Esophagus muscularis mucosa (tissue), 4 donors: Measurements from ENCODE around the gene NUFIP1. TPM values are rescaled to one million over a fixed set of nuclear protein-coding genes. Genes with fewer than 3 reads are reported as not detected.
A peak's percentile ranks its signal among the peaks of the same experiment; 100 is the strongest.

Source experiments
- DNase-seq: peaks from one replicate; pipeline ENCODE4 v3.0.0-alpha.2; 2017; ENCODE audit errors: extremely low spot score
- H3K27ac ChIP-seq, 4 donors: fragments of 200-600 bp; sonication (generic); replicated peaks in 1 of 4; 1 replicate in 3 of 4; 2 replicates in 1 of 4; pipeline ENCODE4 v1.5.1; 2016 to 2019; ENCODE audit warnings: mild to moderate bottlenecking in 1 of 4
- H3K27me3 ChIP-seq, 4 donors: fragments of 200-600 bp; sonication (generic); one replicate each; pipeline versions ENCODE4 v1.5.1 to v1.6.0; 2016 to 2019
- H3K36me3 ChIP-seq, 4 donors: fragments of 200-600 bp; sonication (generic); one replicate each; pipeline ENCODE4 v1.5.1; 2016 to 2019
- H3K4me1 ChIP-seq, 4 donors: fragments of 200-600 bp; sonication (generic); one replicate each; pipeline ENCODE4 v1.5.1; 2016 to 2019
- H3K4me3 ChIP-seq, 4 donors: fragments of 200-600 bp; sonication (generic); 1 replicate in 2 of 4; 2 replicates in 2 of 4; pipeline ENCODE4 v1.5.1; 2016 to 2019; ENCODE audit warnings: mild to moderate bottlenecking in 4 of 4, moderate library complexity in 1 of 4
- H3K9me3 ChIP-seq, 4 donors: fragments of 200-600 bp; sonication (generic); 1 replicate in 3 of 4; 2 replicates in 1 of 4; pipeline ENCODE4 v1.5.1; 2016 to 2019
- EP300 ChIP-seq: sonication (generic); formaldehyde crosslinking; IDR thresholded peaks from one replicate; pipeline ENCODE4 v1.6.1; 2017; ENCODE audit warnings: antibody characterized with exemption
- POLR2A ChIP-seq: fragments of 450-650 bp; IDR thresholded peaks from one replicate; pipeline ENCODE4 v1.6.1; 2017; ENCODE audit warnings: antibody characterized with exemption, moderate library complexity, mild to moderate bottlenecking, low read depth
- POLR2AphosphoS5 ChIP-seq, 2 donors: sonication (generic); formaldehyde crosslinking; IDR thresholded peaks; one replicate each; pipeline ENCODE4 v1.6.1; 2017; ENCODE audit warnings: antibody characterized with exemption in 2 of 2
- WGBS: methylation state at CpG from one replicate; pipeline ENCODE4 v1.1.5; 2018; 5-methylcytosine and 5-hydroxymethylcytosine counted together
- intact Hi-C: fragments of 100-400 bp; cut with DNase I; formaldehyde crosslinking; loops from one replicate; pipeline ENCODE4 v1.15.1; 2023
- total RNA-seq, 4 donors: library from RNA; depleted of rRNA; stranded (reverse); fragments of >200 nt; gene quantifications; one replicate each; pipeline versions ENCODE4 v1.1.0 to v1.2.1, GENCODE V29; 2016
- TF ChIP-seq, protein P1 (sequence below), 3 experiments: fragments of 200-600 bp in 2 of 3; fragments of 450-650 bp in 1 of 3; sonication (generic) in 2 of 3; IDR thresholded peaks; one replicate each; pipeline ENCODE4 v1.5.1; 2017 to 2019; ENCODE audit warnings: antibody characterized with exemption in 3 of 3, mild to moderate bottlenecking in 2 of 3, moderate library complexity in 1 of 3

The NUFIP1 gene
- total RNA-seq, 4 donors from 2014 or later, result 3.3 to 4.2 (median 3.9) TPM

DNA sequence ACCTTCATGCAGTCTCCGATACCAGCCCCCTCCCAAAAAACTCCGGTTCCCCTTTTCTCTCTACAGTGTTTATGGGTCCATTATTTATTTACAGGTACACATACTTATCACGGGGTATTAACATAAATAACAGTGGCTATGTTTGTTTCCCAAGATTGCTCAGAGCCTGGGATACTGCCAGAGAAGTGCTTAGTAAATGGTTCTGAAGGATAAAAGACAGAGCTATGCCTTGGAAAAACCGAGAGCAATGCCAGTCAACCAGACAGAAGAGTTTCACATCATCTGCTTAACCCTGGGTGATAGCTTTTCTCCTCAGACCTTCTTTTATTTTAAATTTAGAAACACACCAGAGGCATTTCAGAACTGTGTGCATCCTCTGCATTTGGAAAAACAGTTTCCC, 61.3 kb downstream of the NUFIP1 start:
- H3K4me1 ChIP-seq, result peaks cover 18 to 22% (median 20%) of the 10 kb centered on the region in 4 donors
- no peak for TF ChIP-seq POLR2AphosphoS5 (IDR thresholded peaks at IDR 0.05)
- no peak for TF ChIP-seq POLR2A
- TF ChIP-seq, protein P1, sequence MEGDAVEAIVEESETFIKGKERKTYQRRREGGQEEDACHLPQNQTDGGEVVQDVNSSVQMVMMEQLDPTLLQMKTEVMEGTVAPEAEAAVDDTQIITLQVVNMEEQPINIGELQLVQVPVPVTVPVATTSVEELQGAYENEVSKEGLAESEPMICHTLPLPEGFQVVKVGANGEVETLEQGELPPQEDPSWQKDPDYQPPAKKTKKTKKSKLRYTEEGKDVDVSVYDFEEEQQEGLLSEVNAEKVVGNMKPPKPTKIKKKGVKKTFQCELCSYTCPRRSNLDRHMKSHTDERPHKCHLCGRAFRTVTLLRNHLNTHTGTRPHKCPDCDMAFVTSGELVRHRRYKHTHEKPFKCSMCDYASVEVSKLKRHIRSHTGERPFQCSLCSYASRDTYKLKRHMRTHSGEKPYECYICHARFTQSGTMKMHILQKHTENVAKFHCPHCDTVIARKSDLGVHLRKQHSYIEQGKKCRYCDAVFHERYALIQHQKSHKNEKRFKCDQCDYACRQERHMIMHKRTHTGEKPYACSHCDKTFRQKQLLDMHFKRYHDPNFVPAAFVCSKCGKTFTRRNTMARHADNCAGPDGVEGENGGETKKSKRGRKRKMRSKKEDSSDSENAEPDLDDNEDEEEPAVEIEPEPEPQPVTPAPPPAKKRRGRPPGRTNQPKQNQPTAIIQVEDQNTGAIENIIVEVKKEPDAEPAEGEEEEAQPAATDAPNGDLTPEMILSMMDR (IDR thresholded peaks at IDR 0.05), result no peak
- no peak for TF ChIP-seq EP300
- H3K9me3 ChIP-seq, result no peaks in the 10 kb centered on the region
- WGBS, result 69% methylated on average over 4 of the region's 4 CpGs
- no peak overlapping the region for H3K4me3 ChIP-seq
- no peak for DNase-seq
- intact Hi-C loops, result loop anchor here (5.0 kb wide), 1 partner anchor 351 kb away; the partner anchor contains the start of gene TSC22D1
- H3K27ac ChIP-seq, result no peak overlapping the region
- H3K27me3 ChIP-seq, result no peaks in the 10 kb centered on the region
- H3K36me3 ChIP-seq, result no peaks in the 10 kb centered on the region

DNA sequence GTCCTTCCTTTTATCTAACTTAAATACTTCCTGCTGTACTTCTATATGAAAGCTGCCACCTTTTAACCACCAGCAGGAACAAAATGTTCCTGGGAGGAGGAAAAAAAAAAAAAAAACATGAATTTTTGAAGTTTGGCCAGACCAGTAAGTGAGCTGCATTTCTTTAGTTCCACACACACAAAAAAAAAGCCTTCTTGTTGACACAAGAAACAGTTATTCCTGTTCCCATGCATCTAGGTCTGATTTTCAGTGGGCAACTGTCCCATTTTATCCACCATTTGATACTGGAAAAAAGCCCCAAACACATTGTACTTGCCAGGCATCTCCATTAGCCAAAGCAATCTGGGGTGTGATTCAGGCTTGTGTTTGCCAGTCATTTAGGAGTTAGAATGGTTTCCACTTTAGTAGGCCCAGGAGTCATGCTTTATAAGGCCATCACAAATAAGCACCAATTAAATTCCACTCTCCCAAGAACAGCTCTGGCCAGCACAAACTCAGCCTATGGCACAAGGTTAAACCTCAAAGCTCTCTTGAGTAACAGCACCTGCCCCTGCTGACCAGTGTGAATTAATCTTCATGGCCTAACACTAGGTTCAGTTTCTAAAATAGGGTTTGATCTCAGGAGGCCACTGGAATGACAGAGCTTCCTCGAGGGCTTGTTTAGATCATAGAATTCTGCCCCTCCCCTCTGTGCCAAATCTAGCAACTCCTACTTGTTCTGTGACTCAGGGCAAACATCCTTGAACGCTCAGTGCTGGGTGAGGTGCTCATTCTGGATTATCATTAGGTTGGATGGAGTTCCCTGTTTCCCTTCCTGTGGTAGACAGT, 67.1 kb downstream of the NUFIP1 start:
- peak; percentile 92 for DNase-seq
- no peaks in the 10 kb centered on the region for H3K9me3 ChIP-seq
- intact Hi-C loops, result loop anchor here (5.0 kb wide), 1 partner anchor 45 kb away; no protein-coding TSS in a partner anchor
- H3K4me3 ChIP-seq, result no peak overlapping the region
- H3K36me3 ChIP-seq, result no peaks in the 10 kb centered on the region
- H3K4me1 ChIP-seq, result peaks cover 32 to 63% (median 57%) of the 10 kb centered on the region in 4 donors
- TF ChIP-seq POLR2AphosphoS5 (IDR thresholded peaks at IDR 0.05) (peak in 1 of 2 donors; percentile 82), EP300 (peak; percentile 69), POLR2A (no peak)
- TF ChIP-seq, protein P1 (IDR thresholded peaks at IDR 0.05), result no peak
- peak overlapping the region; percentile 95 to 99 (median 96) for H3K27ac ChIP-seq
- WGBS, result 46% methylated on average over 2 of the region's 2 CpGs
- no peaks in the 10 kb centered on the region for H3K27me3 ChIP-seq

DNA sequence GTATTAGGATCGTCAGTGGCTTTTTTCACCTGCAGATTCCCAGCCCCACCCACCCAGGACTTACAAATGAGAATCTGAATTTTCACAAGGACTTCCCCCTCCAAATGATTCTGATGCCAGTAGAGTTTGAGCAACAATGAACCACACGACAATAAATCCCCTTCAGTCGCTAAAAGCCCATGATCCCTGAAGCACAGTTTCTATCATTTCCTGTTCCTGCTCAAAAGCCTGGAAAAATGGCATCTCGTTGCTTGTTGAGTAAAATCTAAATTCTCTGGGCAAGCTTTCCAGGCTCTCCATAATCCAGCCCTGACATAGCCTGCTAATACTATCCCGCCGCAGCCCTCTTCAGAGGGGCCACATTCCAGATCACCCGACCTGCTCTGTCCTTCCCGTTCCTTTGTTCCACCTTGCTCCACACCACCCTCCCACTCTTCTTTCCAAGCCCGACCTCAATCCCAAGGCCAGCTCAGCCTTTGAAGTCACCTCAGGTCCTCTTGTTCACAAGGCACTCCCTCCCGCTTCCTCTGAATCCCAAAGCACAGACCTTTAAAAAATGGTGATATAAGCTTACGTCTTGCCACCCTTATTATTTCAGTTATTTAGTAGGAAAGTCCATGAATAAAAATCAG, 67.9 kb downstream of the NUFIP1 start:
- H3K36me3 ChIP-seq, result no peaks in the 10 kb centered on the region
- no peak overlapping the region for H3K4me3 ChIP-seq
- no peaks in the 10 kb centered on the region for H3K9me3 ChIP-seq
- peaks cover 33 to 66% (median 63%) of the 10 kb centered on the region in 4 donors for H3K4me1 ChIP-seq
- TF ChIP-seq EP300 (no peak), POLR2A (no peak), POLR2AphosphoS5 (IDR thresholded peaks at IDR 0.05) (no peak)
- TF ChIP-seq, protein P1 (IDR thresholded peaks at IDR 0.05), result no peak
- H3K27me3 ChIP-seq, result no peaks in the 10 kb centered on the region
- peak; percentile 81 for DNase-seq
- intact Hi-C loops, result loop anchor here (5.0 kb wide), 1 partner anchor 46 kb away; no protein-coding TSS in a partner anchor
- H3K27ac ChIP-seq, result peak overlapping the region; percentile 95 to 99 (median 96)
- WGBS, result 79% methylated on average over 11 of the region's 11 CpGs

DNA sequence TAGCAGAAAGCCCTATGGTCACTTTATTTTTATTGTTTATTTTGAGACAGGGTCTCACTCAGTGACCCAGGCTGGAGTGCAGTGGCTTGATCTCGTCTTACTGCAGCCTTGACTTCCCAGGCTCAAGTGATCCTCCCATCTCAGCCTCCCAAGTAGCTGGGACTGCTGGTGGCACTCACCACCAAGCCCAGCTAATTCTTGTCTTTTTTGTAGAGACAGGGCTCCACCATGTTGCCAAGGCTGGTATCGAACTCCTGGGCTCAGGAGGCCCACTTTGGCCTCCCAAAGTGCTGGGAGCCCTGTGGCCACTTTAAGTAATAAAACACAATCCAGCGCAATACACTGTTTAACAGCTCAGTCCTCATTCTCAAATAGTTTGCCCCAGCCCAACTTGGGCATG, 69.3 kb downstream of the NUFIP1 start:
- Histone ChIP-seq H3K27ac (peak overlapping the region; percentile 95 to 99 (median 96)), H3K36me3 (no peaks in the 10 kb centered on the region), H3K4me3 (no peak overlapping the region), H3K27me3 (no peaks in the 10 kb centered on the region), H3K9me3 (no peaks in the 10 kb centered on the region), H3K4me1 (peaks cover 33 to 66% (median 59%) of the 10 kb centered on the region in 4 donors)
- intact Hi-C loops, result loop anchor here (5.0 kb wide), 1 partner anchor 47 kb away; no protein-coding TSS in a partner anchor
- 96% methylated on average over 3 of the region's 3 CpGs for WGBS
- no peak for DNase-seq
- TF ChIP-seq EP300 (no peak), POLR2A (no peak), POLR2AphosphoS5 (IDR thresholded peaks at IDR 0.05) (no peak)
- TF ChIP-seq, protein P1 (IDR thresholded peaks at IDR 0.05), result no peak
